ENCODE measurements around the gene URB1.

DNA sequence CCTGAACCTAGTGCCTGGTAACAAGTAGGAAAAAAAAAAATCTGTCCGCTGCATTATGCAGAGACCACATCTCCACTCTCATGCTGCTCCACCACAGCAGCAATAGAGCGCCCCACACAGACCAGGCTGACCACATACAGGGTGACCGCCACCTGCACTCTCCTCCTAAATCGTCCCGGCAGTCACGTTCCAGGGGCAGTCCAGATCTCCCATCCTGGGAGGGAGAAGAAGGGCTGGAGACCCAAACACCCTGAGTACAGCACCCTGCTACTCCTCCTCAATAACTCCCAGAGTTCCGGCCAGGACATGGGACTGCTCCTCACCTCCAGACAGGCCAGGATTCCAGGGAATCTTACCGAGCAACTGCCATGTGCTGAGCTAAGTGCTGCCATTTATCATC, 15.3 kb downstream of the URB1 start:
- TF ChIP-seq, protein P1, sequence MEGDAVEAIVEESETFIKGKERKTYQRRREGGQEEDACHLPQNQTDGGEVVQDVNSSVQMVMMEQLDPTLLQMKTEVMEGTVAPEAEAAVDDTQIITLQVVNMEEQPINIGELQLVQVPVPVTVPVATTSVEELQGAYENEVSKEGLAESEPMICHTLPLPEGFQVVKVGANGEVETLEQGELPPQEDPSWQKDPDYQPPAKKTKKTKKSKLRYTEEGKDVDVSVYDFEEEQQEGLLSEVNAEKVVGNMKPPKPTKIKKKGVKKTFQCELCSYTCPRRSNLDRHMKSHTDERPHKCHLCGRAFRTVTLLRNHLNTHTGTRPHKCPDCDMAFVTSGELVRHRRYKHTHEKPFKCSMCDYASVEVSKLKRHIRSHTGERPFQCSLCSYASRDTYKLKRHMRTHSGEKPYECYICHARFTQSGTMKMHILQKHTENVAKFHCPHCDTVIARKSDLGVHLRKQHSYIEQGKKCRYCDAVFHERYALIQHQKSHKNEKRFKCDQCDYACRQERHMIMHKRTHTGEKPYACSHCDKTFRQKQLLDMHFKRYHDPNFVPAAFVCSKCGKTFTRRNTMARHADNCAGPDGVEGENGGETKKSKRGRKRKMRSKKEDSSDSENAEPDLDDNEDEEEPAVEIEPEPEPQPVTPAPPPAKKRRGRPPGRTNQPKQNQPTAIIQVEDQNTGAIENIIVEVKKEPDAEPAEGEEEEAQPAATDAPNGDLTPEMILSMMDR (IDR thresholded peaks at IDR 0.05) = no peak
- TF ChIP-seq POLR2AphosphoS5 (IDR thresholded peaks at IDR 0.05) (no peak), POLR2A (IDR thresholded peaks at IDR 0.05) (no peak)
